K562 (cell line): ENCODE data around the gene GDF7. TPM values are rescaled to one million over a fixed set of nuclear protein-coding genes. Genes with fewer than 3 reads are reported as not detected.
A peak's percentile ranks its signal among the peaks of the same experiment; 100 is the strongest.

Experiments
- ETV5 ChIP-seq: sonication (generic); formaldehyde crosslinking; IDR thresholded peaks from 2 replicates; pipeline ENCODE4 v1.4.0; 2020; ENCODE audit warnings: low read depth, mild to moderate bottlenecking, missing genetic modification reagents
- PRPF4 ChIP-seq: fragments of 200-400 bp; formaldehyde crosslinking; IDR thresholded peaks from one replicate; pipeline ENCODE4 v1.6.1; 2017; ENCODE audit warnings: low read length, low read depth, mild to moderate bottlenecking; ENCODE audit not compliant: insufficient read depth, poor library complexity, severe bottlenecking
- RBM15 ChIP-seq: fragments of 200-400 bp; formaldehyde crosslinking; IDR thresholded peaks from 2 replicates; pipeline ENCODE4 v1.6.1; 2018; ENCODE audit warnings: mild to moderate bottlenecking, low read length, moderate library complexity; ENCODE audit not compliant: insufficient read depth
- ZNF175 ChIP-seq: fragments of 200-800 bp; sonication (Bioruptor generic); IDR thresholded peaks from 2 replicates; pipeline ENCODE4 v1.6.1; 2016; ENCODE audit warnings: low read depth, mild to moderate bottlenecking, missing genetic modification characterization, missing compliant biosample characterization
- ZNF778 ChIP-seq: fragments of 450-650 bp; formaldehyde crosslinking; IDR thresholded peaks from 2 replicates; pipeline ENCODE4 v1.4.0; 2020; ENCODE audit warnings: mild to moderate bottlenecking, moderate library complexity
- polyA plus RNA-seq, 8 experiments: library from polyadenylated mRNA; depleted of rRNA in 4 of 8; stranded (reverse) in 5 of 8; unstranded in 3 of 8; fragments of >200 nt; fragmentation: Nextera tagmentation in 2 of 8; fragmentation: Illumina TruSeq in 1 of 8; extraction: Ambion mirVana in 2 of 8; extraction: Trizol in 1 of 8; gene quantifications; 2 replicates each; pipeline versions ENCODE4 v1.2.1 to v1.2.3, GENCODE V29; 2011 to 2014; ENCODE audit warnings: inconsistent platforms in 1 of 8, missing spikeins in 1 of 8
- total RNA-seq, 7 experiments: library from RNA; depleted of rRNA in 6 of 7; stranded (reverse); fragments of >200 nt in 6 of 7; fragmentation: Illumina TruSeq in 2 of 7; extraction: Trizol in 2 of 7; gene quantifications; 2 replicates each; pipeline versions ENCODE4 v1.2.1 to v1.2.3, GENCODE V29; 2011 to 2021; ENCODE audit warnings: low replicate concordance in 1 of 7
- TF ChIP-seq, protein P1 (sequence below): IDR thresholded peaks from 2 replicates; pipeline ENCODE4 v1.6.1; 2014; ENCODE audit warnings: antibody characterized with exemption
- TF ChIP-seq, protein P2 (sequence below): fragments of 250-450 bp; sonication (Bioruptor Pico); IDR thresholded peaks from 2 replicates; pipeline ENCODE4 v1.4.0; 2020
- TF ChIP-seq, protein P3 (sequence below): fragments of 450-650 bp; IDR thresholded peaks from 2 replicates; pipeline ENCODE4 v1.6.1; 2017; ENCODE audit warnings: antibody characterized with exemption
- TF ChIP-seq, protein P4 (sequence below): sonication (generic); formaldehyde crosslinking; IDR thresholded peaks from 2 replicates; pipeline ENCODE4 v1.8.0; 2022; ENCODE audit warnings: missing genetic modification reagents, mild to moderate bottlenecking, borderline replicate concordance
- TF ChIP-seq, protein P5 (sequence below): fragments of 250-450 bp; sonication (Bioruptor Pico); IDR thresholded peaks from 2 replicates; pipeline ENCODE4 v1.8.0; 2021; ENCODE audit warnings: moderate library complexity, mild to moderate bottlenecking, inconsistent platforms

Gene GDF7
- total and polyA plus RNA-seq, 9 of the 15 experiments (the other 6 are each of a cell fraction or from before 2014, with no cell fraction given) = 0.01 TPM; not detected in 7

GRCh38 chr2:20650877-20651730 lies 15.8 kb upstream of the GDF7 start, which contains the start of gene HS1BP3 (continued):
- TF ChIP-seq ZNF175 (CRISPR knock-in tag) (no peak), PRPF4 (no peak), ZNF778 (CRISPR knock-in tag) (no peak), ETV5 (CRISPR knock-in tag) (peak; percentile 89), RBM15 (no peak)
- TF ChIP-seq, protein P1, sequence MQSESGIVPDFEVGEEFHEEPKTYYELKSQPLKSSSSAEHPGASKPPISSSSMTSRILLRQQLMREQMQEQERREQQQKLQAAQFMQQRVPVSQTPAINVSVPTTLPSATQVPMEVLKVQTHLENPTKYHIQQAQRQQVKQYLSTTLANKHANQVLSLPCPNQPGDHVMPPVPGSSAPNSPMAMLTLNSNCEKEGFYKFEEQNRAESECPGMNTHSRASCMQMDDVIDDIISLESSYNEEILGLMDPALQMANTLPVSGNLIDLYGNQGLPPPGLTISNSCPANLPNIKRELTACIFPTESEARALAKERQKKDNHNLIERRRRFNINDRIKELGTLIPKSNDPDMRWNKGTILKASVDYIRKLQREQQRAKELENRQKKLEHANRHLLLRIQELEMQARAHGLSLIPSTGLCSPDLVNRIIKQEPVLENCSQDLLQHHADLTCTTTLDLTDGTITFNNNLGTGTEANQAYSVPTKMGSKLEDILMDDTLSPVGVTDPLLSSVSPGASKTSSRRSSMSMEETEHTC = peak; percentile 98
- TF ChIP-seq, protein P2, sequence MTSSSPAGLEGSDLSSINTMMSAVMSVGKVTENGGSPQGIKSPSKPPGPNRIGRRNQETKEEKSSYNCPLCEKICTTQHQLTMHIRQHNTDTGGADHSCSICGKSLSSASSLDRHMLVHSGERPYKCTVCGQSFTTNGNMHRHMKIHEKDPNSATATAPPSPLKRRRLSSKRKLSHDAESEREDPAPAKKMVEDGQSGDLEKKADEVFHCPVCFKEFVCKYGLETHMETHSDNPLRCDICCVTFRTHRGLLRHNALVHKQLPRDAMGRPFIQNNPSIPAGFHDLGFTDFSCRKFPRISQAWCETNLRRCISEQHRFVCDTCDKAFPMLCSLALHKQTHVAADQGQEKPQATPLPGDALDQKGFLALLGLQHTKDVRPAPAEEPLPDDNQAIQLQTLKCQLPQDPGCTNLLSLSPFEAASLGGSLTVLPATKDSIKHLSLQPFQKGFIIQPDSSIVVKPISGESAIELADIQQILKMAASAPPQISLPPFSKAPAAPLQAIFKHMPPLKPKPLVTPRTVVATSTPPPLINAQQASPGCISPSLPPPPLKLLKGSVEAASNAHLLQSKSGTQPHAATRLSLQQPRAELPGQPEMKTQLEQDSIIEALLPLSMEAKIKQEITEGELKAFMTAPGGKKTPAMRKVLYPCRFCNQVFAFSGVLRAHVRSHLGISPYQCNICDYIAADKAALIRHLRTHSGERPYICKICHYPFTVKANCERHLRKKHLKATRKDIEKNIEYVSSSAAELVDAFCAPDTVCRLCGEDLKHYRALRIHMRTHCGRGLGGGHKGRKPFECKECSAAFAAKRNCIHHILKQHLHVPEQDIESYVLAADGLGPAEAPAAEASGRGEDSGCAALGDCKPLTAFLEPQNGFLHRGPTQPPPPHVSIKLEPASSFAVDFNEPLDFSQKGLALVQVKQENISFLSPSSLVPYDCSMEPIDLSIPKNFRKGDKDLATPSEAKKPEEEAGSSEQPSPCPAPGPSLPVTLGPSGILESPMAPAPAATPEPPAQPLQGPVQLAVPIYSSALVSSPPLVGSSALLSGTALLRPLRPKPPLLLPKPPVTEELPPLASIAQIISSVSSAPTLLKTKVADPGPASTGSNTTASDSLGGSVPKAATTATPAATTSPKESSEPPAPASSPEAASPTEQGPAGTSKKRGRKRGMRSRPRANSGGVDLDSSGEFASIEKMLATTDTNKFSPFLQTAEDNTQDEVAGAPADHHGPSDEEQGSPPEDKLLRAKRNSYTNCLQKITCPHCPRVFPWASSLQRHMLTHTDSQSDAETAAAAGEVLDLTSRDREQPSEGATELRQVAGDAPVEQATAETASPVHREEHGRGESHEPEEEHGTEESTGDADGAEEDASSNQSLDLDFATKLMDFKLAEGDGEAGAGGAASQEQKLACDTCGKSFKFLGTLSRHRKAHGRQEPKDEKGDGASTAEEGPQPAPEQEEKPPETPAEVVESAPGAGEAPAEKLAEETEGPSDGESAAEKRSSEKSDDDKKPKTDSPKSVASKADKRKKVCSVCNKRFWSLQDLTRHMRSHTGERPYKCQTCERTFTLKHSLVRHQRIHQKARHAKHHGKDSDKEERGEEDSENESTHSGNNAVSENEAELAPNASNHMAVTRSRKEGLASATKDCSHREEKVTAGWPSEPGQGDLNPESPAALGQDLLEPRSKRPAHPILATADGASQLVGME (CRISPR knock-in tag) = 0 out of 2 replicates have a peak, but pooled peaks have one; percentile 48
- TF ChIP-seq, protein P3, sequence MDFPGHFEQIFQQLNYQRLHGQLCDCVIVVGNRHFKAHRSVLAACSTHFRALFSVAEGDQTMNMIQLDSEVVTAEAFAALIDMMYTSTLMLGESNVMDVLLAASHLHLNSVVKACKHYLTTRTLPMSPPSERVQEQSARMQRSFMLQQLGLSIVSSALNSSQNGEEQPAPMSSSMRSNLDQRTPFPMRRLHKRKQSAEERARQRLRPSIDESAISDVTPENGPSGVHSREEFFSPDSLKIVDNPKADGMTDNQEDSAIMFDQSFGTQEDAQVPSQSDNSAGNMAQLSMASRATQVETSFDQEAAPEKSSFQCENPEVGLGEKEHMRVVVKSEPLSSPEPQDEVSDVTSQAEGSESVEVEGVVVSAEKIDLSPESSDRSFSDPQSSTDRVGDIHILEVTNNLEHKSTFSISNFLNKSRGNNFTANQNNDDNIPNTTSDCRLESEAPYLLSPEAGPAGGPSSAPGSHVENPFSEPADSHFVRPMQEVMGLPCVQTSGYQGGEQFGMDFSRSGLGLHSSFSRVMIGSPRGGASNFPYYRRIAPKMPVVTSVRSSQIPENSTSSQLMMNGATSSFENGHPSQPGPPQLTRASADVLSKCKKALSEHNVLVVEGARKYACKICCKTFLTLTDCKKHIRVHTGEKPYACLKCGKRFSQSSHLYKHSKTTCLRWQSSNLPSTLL = no peak
- TF ChIP-seq, protein P4, sequence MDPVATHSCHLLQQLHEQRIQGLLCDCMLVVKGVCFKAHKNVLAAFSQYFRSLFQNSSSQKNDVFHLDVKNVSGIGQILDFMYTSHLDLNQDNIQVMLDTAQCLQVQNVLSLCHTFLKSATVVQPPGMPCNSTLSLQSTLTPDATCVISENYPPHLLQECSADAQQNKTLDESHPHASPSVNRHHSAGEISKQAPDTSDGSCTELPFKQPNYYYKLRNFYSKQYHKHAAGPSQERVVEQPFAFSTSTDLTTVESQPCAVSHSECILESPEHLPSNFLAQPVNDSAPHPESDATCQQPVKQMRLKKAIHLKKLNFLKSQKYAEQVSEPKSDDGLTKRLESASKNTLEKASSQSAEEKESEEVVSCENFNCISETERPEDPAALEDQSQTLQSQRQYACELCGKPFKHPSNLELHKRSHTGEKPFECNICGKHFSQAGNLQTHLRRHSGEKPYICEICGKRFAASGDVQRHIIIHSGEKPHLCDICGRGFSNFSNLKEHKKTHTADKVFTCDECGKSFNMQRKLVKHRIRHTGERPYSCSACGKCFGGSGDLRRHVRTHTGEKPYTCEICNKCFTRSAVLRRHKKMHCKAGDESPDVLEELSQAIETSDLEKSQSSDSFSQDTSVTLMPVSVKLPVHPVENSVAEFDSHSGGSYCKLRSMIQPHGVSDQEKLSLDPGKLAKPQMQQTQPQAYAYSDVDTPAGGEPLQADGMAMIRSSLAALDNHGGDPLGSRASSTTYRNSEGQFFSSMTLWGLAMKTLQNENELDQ = no peak
- TF ChIP-seq, protein P5, sequence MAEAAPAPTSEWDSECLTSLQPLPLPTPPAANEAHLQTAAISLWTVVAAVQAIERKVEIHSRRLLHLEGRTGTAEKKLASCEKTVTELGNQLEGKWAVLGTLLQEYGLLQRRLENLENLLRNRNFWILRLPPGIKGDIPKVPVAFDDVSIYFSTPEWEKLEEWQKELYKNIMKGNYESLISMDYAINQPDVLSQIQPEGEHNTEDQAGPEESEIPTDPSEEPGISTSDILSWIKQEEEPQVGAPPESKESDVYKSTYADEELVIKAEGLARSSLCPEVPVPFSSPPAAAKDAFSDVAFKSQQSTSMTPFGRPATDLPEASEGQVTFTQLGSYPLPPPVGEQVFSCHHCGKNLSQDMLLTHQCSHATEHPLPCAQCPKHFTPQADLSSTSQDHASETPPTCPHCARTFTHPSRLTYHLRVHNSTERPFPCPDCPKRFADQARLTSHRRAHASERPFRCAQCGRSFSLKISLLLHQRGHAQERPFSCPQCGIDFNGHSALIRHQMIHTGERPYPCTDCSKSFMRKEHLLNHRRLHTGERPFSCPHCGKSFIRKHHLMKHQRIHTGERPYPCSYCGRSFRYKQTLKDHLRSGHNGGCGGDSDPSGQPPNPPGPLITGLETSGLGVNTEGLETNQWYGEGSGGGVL (CRISPR knock-in tag) = no peak
